ENCODE measurements around the gene TRPM6.

Gene TRPM6

DNA sequence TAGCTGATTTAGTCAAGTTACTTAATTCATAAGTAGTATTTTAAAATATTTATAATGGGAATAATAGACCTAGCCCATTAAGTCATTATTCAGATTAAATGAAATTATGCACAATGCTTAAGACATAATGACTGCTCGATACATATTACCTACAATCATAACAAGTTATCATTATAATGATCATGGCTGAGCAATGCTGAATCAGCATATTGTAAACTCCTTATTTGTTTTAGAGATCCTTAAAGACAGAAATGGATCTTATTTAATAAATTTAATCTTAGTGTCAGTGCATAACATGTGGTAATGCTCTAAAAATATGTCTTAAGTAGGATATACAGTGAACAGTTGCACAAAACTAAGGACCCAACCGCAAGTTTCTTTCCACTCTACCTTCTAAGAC, 169.0 kb downstream of the TRPM6 start:
- no peak overlapping the region for H3K4me3 ChIP-seq (replicated peaks; ENCODE audit: low read depth, low read length)
- no peak for DNase-seq (ENCODE audit: low read depth)
- TF ChIP-seq, protein P1, sequence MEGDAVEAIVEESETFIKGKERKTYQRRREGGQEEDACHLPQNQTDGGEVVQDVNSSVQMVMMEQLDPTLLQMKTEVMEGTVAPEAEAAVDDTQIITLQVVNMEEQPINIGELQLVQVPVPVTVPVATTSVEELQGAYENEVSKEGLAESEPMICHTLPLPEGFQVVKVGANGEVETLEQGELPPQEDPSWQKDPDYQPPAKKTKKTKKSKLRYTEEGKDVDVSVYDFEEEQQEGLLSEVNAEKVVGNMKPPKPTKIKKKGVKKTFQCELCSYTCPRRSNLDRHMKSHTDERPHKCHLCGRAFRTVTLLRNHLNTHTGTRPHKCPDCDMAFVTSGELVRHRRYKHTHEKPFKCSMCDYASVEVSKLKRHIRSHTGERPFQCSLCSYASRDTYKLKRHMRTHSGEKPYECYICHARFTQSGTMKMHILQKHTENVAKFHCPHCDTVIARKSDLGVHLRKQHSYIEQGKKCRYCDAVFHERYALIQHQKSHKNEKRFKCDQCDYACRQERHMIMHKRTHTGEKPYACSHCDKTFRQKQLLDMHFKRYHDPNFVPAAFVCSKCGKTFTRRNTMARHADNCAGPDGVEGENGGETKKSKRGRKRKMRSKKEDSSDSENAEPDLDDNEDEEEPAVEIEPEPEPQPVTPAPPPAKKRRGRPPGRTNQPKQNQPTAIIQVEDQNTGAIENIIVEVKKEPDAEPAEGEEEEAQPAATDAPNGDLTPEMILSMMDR (IDR thresholded peaks at IDR 0.05; ENCODE audit: low read length, missing control alignments) = no peak

DNA sequence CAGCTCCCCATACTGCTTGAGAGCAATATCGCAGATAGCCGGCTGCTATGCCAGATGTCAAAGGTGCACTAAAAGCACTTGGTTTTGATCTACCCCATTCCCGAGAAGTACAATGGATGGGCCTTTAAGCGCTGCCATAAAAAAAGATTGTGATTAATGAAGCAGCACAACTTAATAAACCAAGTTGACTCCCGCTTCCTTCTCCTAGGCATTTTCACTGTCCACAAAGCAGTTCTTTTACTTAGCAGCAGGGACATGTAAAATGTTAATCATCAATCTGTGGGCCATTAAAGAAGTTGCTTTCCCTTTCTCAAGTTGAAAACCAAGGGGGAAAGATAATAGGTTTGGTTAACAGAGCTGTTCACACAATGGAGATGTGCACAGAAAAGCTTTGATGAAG, 176.4 kb downstream of the TRPM6 start:
- no peak for DNase-seq (ENCODE audit: low read depth)

DNA sequence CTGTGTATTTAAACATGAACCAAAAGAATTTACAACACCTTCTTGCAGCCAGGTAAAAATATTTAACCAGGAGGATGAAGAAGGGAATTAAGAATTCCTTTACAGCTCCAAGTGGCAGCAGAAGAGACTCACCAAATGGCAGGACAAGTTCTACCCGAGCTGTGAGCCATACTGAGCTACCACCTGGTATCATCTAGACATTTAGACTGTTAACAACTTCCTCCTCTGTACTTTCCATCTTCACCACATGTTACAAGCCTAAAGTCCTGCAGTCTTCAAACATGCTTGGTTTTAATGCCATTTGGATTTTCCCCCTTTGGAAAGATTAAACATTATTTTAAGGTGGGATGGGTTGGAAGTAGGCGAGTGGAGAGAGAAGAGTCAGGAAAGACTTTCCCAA, 190.2 kb downstream of the TRPM6 start:
- DNase-seq (ENCODE audit: low read depth) = no peak
- H3K4me3 ChIP-seq (replicated peaks; ENCODE audit: low read depth, low read length) = no peak overlapping the region
- TF ChIP-seq, protein P1 (IDR thresholded peaks at IDR 0.05; ENCODE audit: low read length, missing control alignments) = no peak

More for the DNA sequence above, 176.4 kb downstream of the TRPM6 start:
- TF ChIP-seq, protein P1 (IDR thresholded peaks at IDR 0.05; ENCODE audit: low read length, missing control alignments) = no peak
- H3K4me3 ChIP-seq (replicated peaks; ENCODE audit: low read depth, low read length) = no peak overlapping the region

DNA sequence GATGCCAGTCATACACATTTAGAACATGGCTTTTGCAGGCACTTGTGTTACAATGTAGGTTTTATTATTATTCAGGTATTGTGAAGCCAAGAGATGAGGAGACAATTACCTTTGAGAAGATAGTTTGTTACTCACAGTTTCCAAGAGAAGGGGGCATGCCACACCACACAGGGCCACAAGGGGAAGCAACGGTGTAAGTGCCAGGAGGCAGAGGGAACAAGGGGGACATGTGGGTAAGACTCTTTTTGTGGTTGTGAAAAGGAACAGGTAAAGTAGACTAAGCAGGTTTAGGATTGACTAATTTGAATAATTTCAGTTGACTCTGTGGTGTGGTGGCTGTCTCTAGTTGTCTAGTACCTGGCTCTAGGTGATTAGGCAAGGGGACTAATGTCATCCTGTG, 191.2 kb downstream of the TRPM6 start:
- TF ChIP-seq, protein P1 (IDR thresholded peaks at IDR 0.05; ENCODE audit: low read length, missing control alignments) = no peak
- no peak overlapping the region for H3K4me3 ChIP-seq (replicated peaks; ENCODE audit: low read depth, low read length)
- DNase-seq (ENCODE audit: low read depth) = no peak

DNA sequence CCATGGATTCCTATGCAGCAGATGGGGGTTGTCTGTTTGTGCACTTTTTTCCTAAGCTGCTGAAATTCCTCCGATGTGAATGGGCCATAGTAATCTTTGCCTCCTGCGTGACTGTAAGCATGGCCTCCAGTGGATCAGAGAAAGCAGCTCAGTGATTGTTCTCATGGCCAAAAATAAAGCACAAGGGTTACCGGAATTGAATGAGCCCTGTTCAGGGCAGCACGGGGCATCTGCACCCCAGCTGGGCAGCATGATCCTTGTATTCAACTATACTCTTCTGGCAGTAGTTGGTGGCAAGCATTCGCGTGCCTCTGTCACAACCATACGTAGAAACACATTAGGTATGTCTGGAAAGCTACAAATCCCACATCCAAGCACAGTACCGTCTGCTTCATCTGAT, 196.7 kb downstream of the TRPM6 start:
- no peak for DNase-seq (ENCODE audit: low read depth)
- TF ChIP-seq, protein P1 (IDR thresholded peaks at IDR 0.05; ENCODE audit: low read length, missing control alignments) = no peak
- H3K4me3 ChIP-seq (replicated peaks; ENCODE audit: low read depth, low read length) = no peak overlapping the region

DNA sequence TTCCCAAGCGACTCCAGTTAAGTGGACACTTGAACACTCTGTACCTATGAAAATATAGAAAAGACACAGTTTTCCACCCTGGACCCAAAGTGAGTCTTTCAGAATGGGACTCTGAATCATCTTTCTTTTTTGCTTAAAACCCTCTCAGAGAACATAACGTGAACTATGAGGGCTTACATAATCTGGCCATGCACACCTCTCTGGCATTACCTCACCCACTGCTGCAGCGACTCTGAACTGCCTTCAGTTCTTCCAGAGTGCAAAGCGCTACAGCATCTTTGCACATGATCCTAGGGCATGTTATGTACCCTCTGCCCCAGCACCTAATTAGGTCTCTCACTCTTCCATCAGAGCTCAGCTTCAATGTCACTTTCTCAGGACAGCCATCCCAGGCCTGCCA, 204.4 kb downstream of the TRPM6 start:
- no peak for DNase-seq (ENCODE audit: low read depth)
- H3K4me3 ChIP-seq (replicated peaks; ENCODE audit: low read depth, low read length) = no peak overlapping the region
- TF ChIP-seq, protein P1 (IDR thresholded peaks at IDR 0.05; ENCODE audit: low read length, missing control alignments) = no peak

DNA sequence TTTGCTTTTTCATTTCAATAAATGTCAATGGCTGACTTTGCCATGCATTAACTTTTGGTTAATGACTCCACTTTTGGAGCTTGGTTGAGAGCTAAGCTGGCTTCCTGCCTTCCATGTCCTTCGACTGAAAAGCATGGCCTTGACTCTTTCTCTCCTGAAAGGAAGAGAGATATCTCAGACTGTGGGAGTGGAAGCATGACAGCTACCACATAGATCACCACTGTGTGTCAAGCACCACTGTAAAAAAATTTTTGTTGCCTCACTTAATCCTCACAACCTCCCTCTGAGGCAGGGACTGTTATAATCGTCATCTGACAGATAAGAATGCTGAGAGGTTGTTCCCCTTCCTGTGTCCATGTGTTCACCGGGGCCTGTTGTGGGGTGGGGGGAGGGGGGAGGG, 205.8 kb downstream of the TRPM6 start:
- DNase-seq (ENCODE audit: low read depth) = no peak
- TF ChIP-seq, protein P1 (IDR thresholded peaks at IDR 0.05; ENCODE audit: low read length, missing control alignments) = no peak
- H3K4me3 ChIP-seq (replicated peaks; ENCODE audit: low read depth, low read length) = no peak overlapping the region
